Neuronal stem cell (in vitro differentiated cells): ENCODE results near the gene MAML2.

Experiments
- DNase-seq: peaks from one replicate; pipeline ENCODE4 v3.0.0-alpha.2; 2013; ENCODE audit warnings: low spot score
- H2AFZ ChIP-seq: one replicate; pipeline ENCODE4 v1.6.1; 2013; ENCODE audit warnings: mild to moderate bottlenecking, low read length, inconsistent platforms
- H2AK5ac ChIP-seq: 2 replicates; pipeline ENCODE4 v1.6.1; 2013; ENCODE audit warnings: low read depth, mild to moderate bottlenecking, inconsistent platforms, low read length, moderate library complexity, mixed read lengths
- H2BK120ac ChIP-seq: 2 replicates; pipeline ENCODE4 v1.6.1; 2013; ENCODE audit warnings: low read depth, mild to moderate bottlenecking, inconsistent platforms, low read length, moderate library complexity, mixed read lengths
- H2BK12ac ChIP-seq: one replicate; pipeline ENCODE4 v1.6.1; 2013; ENCODE audit warnings: low read length, inconsistent platforms
- H2BK15ac ChIP-seq: 2 replicates; pipeline ENCODE4 v1.6.1; 2013; ENCODE audit warnings: mild to moderate bottlenecking, low read length, inconsistent platforms, mixed read lengths
- H2BK5ac ChIP-seq: one replicate; pipeline ENCODE4 v1.6.1; 2013; ENCODE audit warnings: inconsistent platforms, mild to moderate bottlenecking, low read length, moderate library complexity
- H3K14ac ChIP-seq: one replicate; pipeline ENCODE4 v1.6.1; 2013; ENCODE audit warnings: low read length, inconsistent platforms
- H3K18ac ChIP-seq: 2 replicates; pipeline ENCODE4 v1.6.1; 2013; ENCODE audit warnings: low read length, inconsistent platforms
- H3K23ac ChIP-seq: 2 replicates; pipeline ENCODE4 v1.6.1; 2013; ENCODE audit warnings: low read depth, mild to moderate bottlenecking, mixed read lengths, low read length, inconsistent platforms; ENCODE audit not compliant: poor library complexity
- H3K27ac ChIP-seq: replicated peaks from 3 replicates; pipeline ENCODE4 v1.5.1; 2013; ENCODE audit warnings: low read length, inconsistent platforms
- H3K27me3 ChIP-seq, 3 experiments: 2 replicates each; pipeline ENCODE4 v1.6.1; 2013; ENCODE audit warnings: low read length in 3 of 3, mild to moderate bottlenecking in 2 of 3, inconsistent platforms in 1 of 3, low read depth in 1 of 3, mixed read lengths in 1 of 3, moderate library complexity in 1 of 3; ENCODE audit not compliant: control insufficient read depth in 3 of 3, insufficient read depth in 3 of 3
- H3K36me3 ChIP-seq, 2 donors: replicated peaks in 1 of 2; 2 replicates each; pipeline ENCODE4 v1.6.1; 2013; ENCODE audit warnings: low read length in 2 of 2; ENCODE audit not compliant: control insufficient read depth in 2 of 2, insufficient read depth in 2 of 2
- H3K4ac ChIP-seq: 2 replicates; pipeline ENCODE4 v1.6.1; 2013; ENCODE audit warnings: inconsistent platforms, mild to moderate bottlenecking, low read length, moderate library complexity
- H3K4me1 ChIP-seq, 2 donors: 1 replicate in 1 of 2; 2 replicates in 1 of 2; pipeline ENCODE4 v1.6.1; 2013; ENCODE audit warnings: low read length in 2 of 2, low read depth in 1 of 2; ENCODE audit not compliant: control insufficient read depth in 2 of 2, insufficient read depth in 1 of 2
- H3K4me2 ChIP-seq: one replicate; pipeline ENCODE4 v1.6.1; 2013; ENCODE audit warnings: mild to moderate bottlenecking, low read length, inconsistent platforms; ENCODE audit not compliant: insufficient read depth, poor library complexity, severe bottlenecking
- H3K4me3 ChIP-seq, 2 donors: 2 replicates each; pipeline ENCODE4 v1.5.1; 2013; ENCODE audit warnings: low read length in 2 of 2, mild to moderate bottlenecking in 2 of 2, inconsistent platforms in 1 of 2, moderate library complexity in 1 of 2
- H3K79me1 ChIP-seq: one replicate; pipeline ENCODE4 v1.6.1; 2013; ENCODE audit warnings: low read depth, mild to moderate bottlenecking, inconsistent platforms, low read length, moderate library complexity
- H3K9ac ChIP-seq: one replicate; pipeline ENCODE4 v1.6.1; 2013; ENCODE audit warnings: mild to moderate bottlenecking, low read depth, low read length, inconsistent platforms; ENCODE audit not compliant: poor library complexity
- H3K9me3 ChIP-seq, 2 donors: replicated peaks in 1 of 2; 2 replicates each; pipeline versions ENCODE3 to v1.6.1; 2013; ENCODE audit warnings: low read length in 2 of 2, mild to moderate bottlenecking in 2 of 2, inconsistent platforms in 1 of 2, low read depth in 1 of 2, mixed read lengths in 1 of 2, moderate library complexity in 1 of 2; ENCODE audit not compliant: control insufficient read depth in 2 of 2, insufficient read depth in 1 of 2
- H4K8ac ChIP-seq: one replicate; pipeline ENCODE4 v1.6.1; 2013; ENCODE audit warnings: low read depth, mild to moderate bottlenecking, inconsistent platforms, low read length, moderate library complexity
- H4K91ac ChIP-seq: one replicate; pipeline ENCODE4 v1.6.1; 2013; ENCODE audit warnings: low read length, low read depth, mild to moderate bottlenecking, inconsistent platforms; ENCODE audit not compliant: poor library complexity
- WGBS, 2 donors: extraction: QIAGEN DNeasy Blood & Tissue Kit; methylation state at CpG; one replicate each; pipeline ENCODE4 v1.1.7; 2013; ENCODE audit warnings: missing lambda C conversion rate in 2 of 2, mixed read lengths in 1 of 2; ENCODE audit not compliant: insufficient read length in 2 of 2, insufficient replicate concordance in 1 of 2; ENCODE audit errors: extremely low coverage in 2 of 2; 5-methylcytosine and 5-hydroxymethylcytosine counted together

Gene MAML2

DNA sequence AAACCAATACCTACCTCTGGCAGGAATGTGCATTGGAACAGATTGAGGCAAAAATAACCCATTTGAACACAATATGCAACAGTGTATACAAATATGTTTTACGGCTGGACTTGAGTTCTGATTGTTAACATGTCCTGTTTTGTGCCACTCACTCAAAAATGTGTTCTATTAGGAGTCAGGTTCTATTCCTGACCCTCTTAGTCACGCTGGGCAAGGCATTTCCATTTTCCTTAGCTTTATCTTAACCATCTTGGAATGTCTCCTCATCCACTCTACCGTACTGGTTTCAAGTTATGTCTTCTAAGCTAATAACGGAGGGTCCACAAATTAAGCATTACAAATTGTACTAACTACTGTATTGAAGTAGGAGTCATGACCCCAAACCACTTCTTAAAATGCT, 78.6 kb downstream of the MAML2 start:
- no CpG with 5 or more reads among the region's 4 CpGs for WGBS, 2 donors

DNA sequence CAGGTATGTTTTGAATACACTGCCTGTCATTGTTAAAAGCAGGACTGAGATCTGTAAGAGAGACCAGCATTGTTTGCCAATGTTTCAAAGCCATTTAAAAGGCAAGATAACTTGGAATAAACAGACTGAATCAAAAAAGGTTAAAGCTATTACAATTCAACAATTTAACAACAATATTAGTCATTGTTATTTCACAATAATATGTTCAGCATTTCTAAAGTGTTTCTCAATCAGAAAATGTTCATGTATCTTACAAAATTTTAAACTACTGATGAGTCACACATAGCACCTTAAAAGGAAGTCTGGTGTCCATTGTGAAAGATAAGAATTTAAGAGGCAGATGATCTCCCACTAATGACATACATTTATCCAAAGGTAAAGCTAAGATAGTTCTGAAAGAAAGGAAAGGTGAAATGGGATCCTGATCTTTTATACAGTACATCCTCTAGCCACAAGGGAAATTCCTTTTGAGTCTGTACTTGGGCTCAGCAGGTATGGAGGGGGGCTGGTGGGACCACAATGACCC, 79.7 kb downstream of the MAML2 start:
- Histone ChIP-seq H3K14ac (no peak overlapping the region), H2BK12ac (no peak overlapping the region), H3K4ac (no peak overlapping the region), H3K4me1 (peaks cover 2 to 7% of the 10 kb centered on the region in 2 donors), H3K4me2 (no peak overlapping the region), H2BK120ac (no peak overlapping the region), H3K18ac (no peak overlapping the region), H4K8ac (no peak overlapping the region), H3K79me1 (no peaks in the 10 kb centered on the region), H2BK15ac (no peak overlapping the region), H4K91ac (no peak overlapping the region), H3K9ac (no peak overlapping the region), H2BK5ac (no peak overlapping the region), H3K27me3 (no peaks in the 10 kb centered on the region), H2AFZ (no peak overlapping the region), H3K27ac (no peak overlapping the region), H2AK5ac (no peak overlapping the region), H3K4me3 (no peak overlapping the region), H3K36me3 (no peaks in the 10 kb centered on the region), H3K23ac (no peak overlapping the region), H3K9me3 (no peaks in the 10 kb centered on the region)
- DNase-seq: no peak

More for the DNA sequence above, 78.6 kb downstream of the MAML2 start:
- Histone ChIP-seq H2AK5ac (no peak overlapping the region), H2BK15ac (no peak overlapping the region), H4K8ac (no peak overlapping the region), H4K91ac (no peak overlapping the region), H3K4me2 (no peak overlapping the region), H2BK120ac (no peak overlapping the region), H3K36me3 (no peaks in the 10 kb centered on the region), H3K4ac (no peak overlapping the region), H3K9ac (no peak overlapping the region), H2AFZ (no peak overlapping the region), H3K23ac (no peak overlapping the region), H3K18ac (no peak overlapping the region), H3K9me3 (peaks cover 0 to 5% of the 10 kb centered on the region in 2 donors), H3K14ac (no peak overlapping the region), H2BK5ac (no peak overlapping the region), H3K4me3 (no peak overlapping the region), H3K27ac (no peak overlapping the region), H3K27me3 (no peaks in the 10 kb centered on the region), H3K4me1 (peaks cover 2 to 3% of the 10 kb centered on the region in 2 donors), H3K79me1 (no peaks in the 10 kb centered on the region), H2BK12ac (no peak overlapping the region)
- DNase-seq: no peak

DNA sequence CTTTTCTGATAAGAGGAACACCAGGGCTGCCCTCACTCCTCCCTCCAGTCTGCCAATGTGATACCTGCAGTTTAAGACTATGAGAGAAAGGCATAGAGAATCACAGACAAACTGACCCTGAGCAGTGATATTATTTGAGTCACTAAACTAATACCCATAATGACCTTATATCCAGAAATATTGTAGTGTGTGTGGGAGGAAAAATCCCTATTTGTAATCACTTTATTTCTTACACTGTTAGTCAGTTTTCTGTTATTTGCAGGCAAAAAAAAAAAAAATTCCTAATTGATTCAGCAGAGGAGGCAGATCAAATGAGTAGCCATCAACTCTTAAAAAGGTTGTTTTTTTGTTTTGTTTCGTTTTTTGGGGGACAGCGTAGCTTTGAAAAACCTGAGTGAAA, 82.5 kb downstream of the MAML2 start:
- Histone ChIP-seq H3K14ac (no peak overlapping the region), H3K4me2 (no peak overlapping the region), H3K79me1 (no peaks in the 10 kb centered on the region), H4K8ac (no peak overlapping the region), H2BK120ac (no peak overlapping the region), H3K9ac (no peak overlapping the region), H3K4me1 (peaks cover 2 to 11% of the 10 kb centered on the region in 2 donors), H2AFZ (no peak overlapping the region), H3K9me3 (no peaks in the 10 kb centered on the region), H4K91ac (no peak overlapping the region), H3K4ac (no peak overlapping the region), H2AK5ac (no peak overlapping the region), H3K23ac (no peak overlapping the region), H3K36me3 (no peaks in the 10 kb centered on the region), H3K4me3 (no peak overlapping the region), H2BK15ac (no peak overlapping the region), H3K18ac (no peak overlapping the region), H2BK12ac (no peak overlapping the region), H2BK5ac (no peak overlapping the region), H3K27me3 (no peaks in the 10 kb centered on the region), H3K27ac (no peak overlapping the region)
- no CpG with 5 or more reads among the region's 2 CpGs for WGBS, 2 donors
- DNase-seq: no peak

DNA sequence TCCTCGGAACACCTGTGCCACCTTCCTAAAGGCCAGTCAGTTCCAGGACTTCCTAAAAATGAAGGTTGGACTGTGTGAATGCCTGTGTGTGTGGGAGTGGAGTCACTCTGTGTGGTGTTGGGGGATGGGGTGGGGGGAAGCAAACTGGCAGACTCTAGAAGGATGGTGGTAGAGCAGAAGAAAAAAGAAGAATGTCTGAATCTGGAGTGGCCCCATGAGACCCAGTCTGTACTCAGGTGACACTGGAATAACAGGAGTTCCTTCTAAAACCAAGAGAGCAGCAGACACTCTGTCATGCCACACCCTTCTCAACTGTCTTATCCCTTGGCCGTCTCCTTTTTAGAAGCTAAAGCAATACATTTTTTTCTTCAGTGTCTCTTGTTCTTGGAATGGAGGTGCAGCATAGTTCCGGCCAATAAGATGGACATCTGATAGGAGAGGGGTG, 82.9 kb downstream of the MAML2 start:
- Histone ChIP-seq H3K9me3 (no peaks in the 10 kb centered on the region), H3K79me1 (no peaks in the 10 kb centered on the region), H3K4me1 (peaks cover 2 to 11% of the 10 kb centered on the region in 2 donors), H3K4ac (no peak overlapping the region), H3K9ac (no peak overlapping the region), H2AK5ac (no peak overlapping the region), H2BK5ac (no peak overlapping the region), H3K4me3 (no peak overlapping the region), H2AFZ (no peak overlapping the region), H3K14ac (no peak overlapping the region), H2BK15ac (no peak overlapping the region), H3K4me2 (no peak overlapping the region), H2BK120ac (no peak overlapping the region), H3K18ac (no peak overlapping the region), H3K23ac (no peak overlapping the region), H3K27me3 (no peaks in the 10 kb centered on the region), H3K36me3 (no peaks in the 10 kb centered on the region), H4K8ac (no peak overlapping the region), H3K27ac (no peak overlapping the region), H2BK12ac (no peak overlapping the region), H4K91ac (no peak overlapping the region)
- no peak for DNase-seq
- no CpG with 5 or more reads among the region's 3 CpGs for WGBS, 2 donors
